ENCODE measurements around the gene PRAMEF17. TPM values are rescaled to one million over a fixed set of nuclear protein-coding genes. Genes with fewer than 3 reads are reported as not detected.
"Not testable (repeated sequence)": the region's sequence is repeated elsewhere in the genome, so short reads cannot be mapped to it uniquely, and the experiment has no call there.

PRAMEF17 gene
- polyA plus RNA-seq, 1 experiment: not detected

DNA sequence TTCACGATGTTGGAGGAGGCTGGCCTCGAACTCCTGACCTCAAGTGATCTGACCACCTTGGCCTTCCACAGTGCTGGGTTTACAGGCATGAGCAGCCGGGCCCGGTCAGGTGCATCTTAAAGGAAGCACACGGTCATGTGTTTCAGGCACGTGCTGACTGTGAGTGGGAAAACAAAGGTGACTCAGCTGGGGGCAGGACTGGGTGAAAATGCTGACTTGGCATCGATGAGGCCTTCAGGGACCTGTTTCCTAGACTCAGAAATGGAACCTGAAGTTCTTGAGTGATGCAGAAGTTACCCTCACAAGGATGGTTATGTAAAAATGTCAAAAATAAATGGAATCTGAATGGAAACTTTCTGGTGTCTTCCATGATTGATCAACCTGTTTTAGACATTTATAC, 3.6 kb downstream of the PRAMEF17 start:
- DNase-seq (ENCODE audit: low read depth, low spot score); H3K27ac ChIP-seq (ENCODE audit: low read depth, low read length); POLR2A ChIA-PET; CTCF ChIA-PET; H3K4me3 ChIP-seq (ENCODE audit: low read depth, low read length); H3K27me3 ChIP-seq (ENCODE audit: control insufficient read depth, insufficient read depth, low read length): not testable (repeated sequence)
- peaks cover 36% of the 10 kb centered on the region for H3K9me3 ChIP-seq (ENCODE audit: control insufficient read depth, insufficient read depth, low read length)

DNA sequence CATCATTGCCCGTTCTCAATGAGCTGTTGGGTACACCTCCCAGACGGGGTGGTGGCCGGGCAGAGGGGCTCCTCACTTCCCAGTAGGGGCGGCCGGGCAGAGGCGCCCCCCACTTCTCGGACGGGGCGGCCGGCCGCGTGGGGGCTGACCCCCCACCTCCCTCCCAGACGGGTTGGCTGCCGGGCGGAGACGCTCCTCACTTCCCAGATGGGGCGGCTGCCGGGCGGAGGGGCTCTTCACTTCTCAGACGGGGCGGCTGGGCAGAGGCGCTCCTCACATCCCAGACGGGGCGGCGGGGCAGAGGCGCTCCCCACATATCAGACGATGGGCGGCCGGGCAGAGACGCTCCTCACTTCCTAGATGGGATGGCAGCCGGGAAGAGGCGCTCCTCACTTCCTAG, 5.3 kb downstream of the PRAMEF17 start:
- CTCF ChIA-PET; H3K27ac ChIP-seq (ENCODE audit: low read depth, low read length); H3K27me3 ChIP-seq (ENCODE audit: control insufficient read depth, insufficient read depth, low read length); H3K4me3 ChIP-seq (ENCODE audit: low read depth, low read length); DNase-seq (ENCODE audit: low read depth, low spot score); POLR2A ChIA-PET: not testable (repeated sequence)
- H3K9me3 ChIP-seq (ENCODE audit: control insufficient read depth, insufficient read depth, low read length): peaks cover 41% of the 10 kb centered on the region

DNA sequence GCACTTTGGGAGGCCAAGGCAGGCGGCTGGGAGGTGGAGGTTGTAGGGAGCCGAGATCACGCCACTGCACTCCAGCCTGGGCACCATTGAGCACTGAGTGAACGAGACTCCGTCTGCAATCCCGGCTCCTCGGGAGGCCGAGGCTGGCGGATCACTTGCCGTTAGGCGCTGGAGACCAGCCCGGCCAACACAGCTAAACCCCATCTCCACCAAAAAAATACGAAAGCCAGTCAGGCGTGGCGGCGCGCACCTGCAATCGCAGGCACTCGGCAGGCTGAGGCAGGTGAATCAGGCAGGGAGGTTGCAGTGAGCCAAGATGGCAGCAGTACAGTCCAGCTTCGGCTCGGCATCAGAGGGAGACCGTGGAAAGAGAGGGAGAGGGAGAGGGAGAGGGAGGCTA, 5.9 kb downstream of the PRAMEF17 start:
- H3K27ac ChIP-seq (ENCODE audit: low read depth, low read length); CTCF ChIA-PET; DNase-seq (ENCODE audit: low read depth, low spot score); POLR2A ChIA-PET; H3K27me3 ChIP-seq (ENCODE audit: control insufficient read depth, insufficient read depth, low read length); H3K4me3 ChIP-seq (ENCODE audit: low read depth, low read length): not testable (repeated sequence)
- peaks cover 42% of the 10 kb centered on the region for H3K9me3 ChIP-seq (ENCODE audit: control insufficient read depth, insufficient read depth, low read length)

DNA sequence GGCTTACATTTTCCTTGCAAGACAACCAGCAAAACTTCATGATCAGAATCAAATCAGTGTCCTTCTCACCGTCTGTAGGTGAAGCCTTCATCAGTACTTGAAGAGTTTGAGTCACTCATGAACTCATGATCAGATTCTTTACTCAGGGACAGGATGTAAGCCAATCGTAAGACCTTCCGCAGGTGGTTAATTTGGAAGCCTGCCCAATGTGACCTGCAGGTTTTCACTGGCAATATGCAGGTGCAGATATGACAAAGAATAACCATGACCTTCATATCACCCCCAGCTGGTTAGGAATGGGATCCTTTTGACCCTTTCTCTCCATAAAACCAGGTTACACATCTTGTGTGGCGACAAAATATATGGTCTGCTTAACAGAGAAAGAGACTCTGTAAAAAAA, 18.4 kb downstream of the PRAMEF17 start:
- Histone ChIP-seq H3K27ac (ENCODE audit: low read depth, low read length) (no peak overlapping the region), H3K4me3 (ENCODE audit: low read depth, low read length) (no peak overlapping the region), H3K9me3 (ENCODE audit: control insufficient read depth, insufficient read depth, low read length) (peaks cover 22% of the 10 kb centered on the region), H3K27me3 (ENCODE audit: control insufficient read depth, insufficient read depth, low read length) (no peaks in the 10 kb centered on the region)
- ChIA-PET CTCF (no interaction called here), POLR2A (no interaction called here)
- no peak for DNase-seq (ENCODE audit: low read depth, low spot score)
- TF ChIP-seq, protein P1, sequence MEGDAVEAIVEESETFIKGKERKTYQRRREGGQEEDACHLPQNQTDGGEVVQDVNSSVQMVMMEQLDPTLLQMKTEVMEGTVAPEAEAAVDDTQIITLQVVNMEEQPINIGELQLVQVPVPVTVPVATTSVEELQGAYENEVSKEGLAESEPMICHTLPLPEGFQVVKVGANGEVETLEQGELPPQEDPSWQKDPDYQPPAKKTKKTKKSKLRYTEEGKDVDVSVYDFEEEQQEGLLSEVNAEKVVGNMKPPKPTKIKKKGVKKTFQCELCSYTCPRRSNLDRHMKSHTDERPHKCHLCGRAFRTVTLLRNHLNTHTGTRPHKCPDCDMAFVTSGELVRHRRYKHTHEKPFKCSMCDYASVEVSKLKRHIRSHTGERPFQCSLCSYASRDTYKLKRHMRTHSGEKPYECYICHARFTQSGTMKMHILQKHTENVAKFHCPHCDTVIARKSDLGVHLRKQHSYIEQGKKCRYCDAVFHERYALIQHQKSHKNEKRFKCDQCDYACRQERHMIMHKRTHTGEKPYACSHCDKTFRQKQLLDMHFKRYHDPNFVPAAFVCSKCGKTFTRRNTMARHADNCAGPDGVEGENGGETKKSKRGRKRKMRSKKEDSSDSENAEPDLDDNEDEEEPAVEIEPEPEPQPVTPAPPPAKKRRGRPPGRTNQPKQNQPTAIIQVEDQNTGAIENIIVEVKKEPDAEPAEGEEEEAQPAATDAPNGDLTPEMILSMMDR (IDR thresholded peaks at IDR 0.05; ENCODE audit: low read depth, low read length): no peak

GRCh38 chr1:13410150-13410549, 20.7 kb downstream of the PRAMEF17 start, which contains the start of gene PRAMEF20:
Gene PRAMEF20 (plus strand): TSS chr1:13410450. CDS start chr1:13416355, 5,905 bp downstream.
- DNase-seq (ENCODE audit: low read depth, low spot score); H3K27ac ChIP-seq (ENCODE audit: low read depth, low read length); POLR2A ChIA-PET; H3K4me3 ChIP-seq (ENCODE audit: low read depth, low read length); CTCF ChIA-PET; H3K27me3 ChIP-seq (ENCODE audit: control insufficient read depth, insufficient read depth, low read length): not testable (repeated sequence)
- H3K9me3 ChIP-seq (ENCODE audit: control insufficient read depth, insufficient read depth, low read length): peaks cover 27% of the 10 kb centered on the region

- Histone ChIP-seq H3K4me3 (ENCODE audit: low read depth, low read length) (no peak overlapping the region), H3K27ac (ENCODE audit: low read depth, low read length) (no peak overlapping the region), H3K9me3 (ENCODE audit: control insufficient read depth, insufficient read depth, low read length) (peaks cover 36% of the 10 kb centered on the region), H3K27me3 (ENCODE audit: control insufficient read depth, insufficient read depth, low read length) (no peaks in the 10 kb centered on the region)
- CTCF ChIA-PET: no interaction called here
- TF ChIP-seq, protein P1 (IDR thresholded peaks at IDR 0.05; ENCODE audit: low read depth, low read length): no peak
- DNase-seq (ENCODE audit: low read depth, low spot score): no peak
- POLR2A ChIA-PET: no interaction called here
Observed at GRCh38 chr1:13430495-13430894, 41.1 kb downstream of the PRAMEF17 start.

GRCh38 chr1:13432251-13432650, 42.8 kb downstream of the PRAMEF17 start:
- Histone ChIP-seq H3K27ac (ENCODE audit: low read depth, low read length) (no peak overlapping the region), H3K27me3 (ENCODE audit: control insufficient read depth, insufficient read depth, low read length) (no peaks in the 10 kb centered on the region), H3K9me3 (ENCODE audit: control insufficient read depth, insufficient read depth, low read length) (peaks cover 43% of the 10 kb centered on the region), H3K4me3 (ENCODE audit: low read depth, low read length) (no peak overlapping the region)
- POLR2A ChIA-PET: no interaction called here
- DNase-seq (ENCODE audit: low read depth, low spot score): no peak
- TF ChIP-seq, protein P1 (IDR thresholded peaks at IDR 0.05; ENCODE audit: low read depth, low read length): no peak
- CTCF ChIA-PET: no interaction called here

- DNase-seq (ENCODE audit: low read depth, low spot score); H3K27me3 ChIP-seq (ENCODE audit: control insufficient read depth, insufficient read depth, low read length); H3K27ac ChIP-seq (ENCODE audit: low read depth, low read length); POLR2A ChIA-PET; H3K4me3 ChIP-seq (ENCODE audit: low read depth, low read length); CTCF ChIA-PET: not testable (repeated sequence)
- H3K9me3 ChIP-seq (ENCODE audit: control insufficient read depth, insufficient read depth, low read length): peaks cover 46% of the 10 kb centered on the region
Observed at GRCh38 chr1:13433694-13434358, 44.4 kb downstream of the PRAMEF17 start.

All from AG04450 (cell line).